HCT116 (cell line): Measurements from ENCODE around the gene ABCC8. TPM values are rescaled to one million over a fixed set of nuclear protein-coding genes. Genes with fewer than 3 reads are reported as not detected.

Source experiments
- ATAC-seq: fragments of 200-7000 bp; cut with Tn5 transposase; 2 replicates; pipeline ENCODE4 v1.9.1; 2020; ENCODE audit warnings: mild to moderate bottlenecking, moderate library complexity
- BruUV-seq: library from RNA; stranded (reverse); fragments of 400-500 nt; replicated peaks from 2 replicates; lab custom pipeline; 2021; lab: Mats Ljungman, UMichigan
- CTCF ChIA-PET: fragments of 300-600 bp; sonication (Branson Sonifier 250); formaldehyde crosslinking; loops from one replicate; lab custom pipeline; 2021; ENCODE audit warnings: antibody characterized with exemption; lab: Charles Lee
- POLR2A ChIA-PET: fragments of 300-600, 350-600 bp; sonication (Branson Sonifier 250); formaldehyde crosslinking; loops from one replicate; lab custom pipeline; 2021; ENCODE audit warnings: antibody characterized with exemption; lab: Charles Lee
- RAD21 ChIA-PET, 2 experiments: fragments of 300-600 bp; sonication (Branson Sonifier 250); formaldehyde crosslinking; loops; one replicate each; lab custom pipeline; 2023; ENCODE audit warnings: low total read pairs in 2 of 2; ENCODE audit not compliant: uncharacterized antibody in 2 of 2, unreplicated experiment in 2 of 2, low non-redundant PET in 1 of 2; lab: Charles Lee
- DNase-seq: peaks from one replicate; pipeline ENCODE4 v3.0.0-alpha.2; 2010; ENCODE audit warnings: low read depth, low spot score
- H2AFZ ChIP-seq: fragments of 200-600 bp; shearing (Covaris generic), sonication (generic); 2 replicates; pipeline ENCODE4 v1.6.1; 2017; ENCODE audit warnings: low read depth, mixed run types, mixed read lengths, antibody characterized with exemption, low read length; ENCODE audit not compliant: poor library complexity, severe bottlenecking
- H3K27ac ChIP-seq: 2 replicates; pipeline ENCODE4 v1.5.1; 2012; ENCODE audit warnings: low read depth, low read length
- H3K27me3 ChIP-seq: fragments of 200-600 bp; sonication (generic); 2 replicates; pipeline ENCODE4 v1.6.1; 2016; ENCODE audit warnings: mixed run types, low read length, mixed read lengths; ENCODE audit not compliant: insufficient read depth
- H3K36me3 ChIP-seq, 2 experiments: fragments of 200-500 bp in 1 of 2; fragments of 200-600 bp in 1 of 2; sonication (Bioruptor generic) in 1 of 2; sonication (generic) in 1 of 2; 2 replicates each; pipeline versions ENCODE4 v1.5.1 to v1.6.1; 2014 to 2016; ENCODE audit warnings: low read length in 2 of 2, inconsistent platforms in 1 of 2, mixed read lengths in 1 of 2, mixed run types in 1 of 2; ENCODE audit not compliant: insufficient read depth in 2 of 2, control insufficient read depth in 1 of 2
- H3K4me1 ChIP-seq, 2 experiments: fragments of 200-600 bp in 1 of 2; sonication (generic) in 1 of 2; 2 replicates each; pipeline versions ENCODE4 v1.5.1 to v1.6.1; 2012 to 2017; ENCODE audit warnings: low read length in 2 of 2, inconsistent platforms in 1 of 2, mild to moderate bottlenecking in 1 of 2, mixed read lengths in 1 of 2, mixed run types in 1 of 2, moderate library complexity in 1 of 2; ENCODE audit not compliant: insufficient read depth in 2 of 2, control insufficient read depth in 1 of 2
- H3K4me2 ChIP-seq: fragments of 200-600 bp; sonication (generic); 2 replicates; pipeline ENCODE4 v1.6.1; 2017; ENCODE audit warnings: mixed run types, low read length, mixed read lengths
- H3K4me3 ChIP-seq, 2 experiments: fragments of 200-600 bp in 1 of 2; sonication (generic) in 1 of 2; replicated peaks in 1 of 2; 2 replicates each; pipeline ENCODE4 v1.5.1; 2011 to 2016; ENCODE audit warnings: low read length in 2 of 2, control low read depth in 1 of 2, low read depth in 1 of 2, mild to moderate bottlenecking in 1 of 2, mixed read lengths in 1 of 2, mixed run types in 1 of 2
- H3K79me2 ChIP-seq: fragments of 200-600 bp; sonication (generic); 2 replicates; pipeline ENCODE4 v1.6.1; 2017; ENCODE audit warnings: mild to moderate bottlenecking, mixed run types, low read length, moderate library complexity, mixed read lengths; ENCODE audit not compliant: insufficient read depth
- H3K9ac ChIP-seq: fragments of 200-600 bp; sonication (generic); 2 replicates; pipeline ENCODE4 v1.6.1; 2016; ENCODE audit warnings: low read length, mixed read lengths
- H3K9me2 ChIP-seq: fragments of 200-600 bp; sonication (generic), shearing (Covaris generic); 2 replicates; pipeline ENCODE4 v1.6.1; 2017; ENCODE audit warnings: mixed run types, mild to moderate bottlenecking, moderate library complexity; ENCODE audit not compliant: insufficient read depth
- H3K9me3 ChIP-seq, 2 experiments: fragments of 200-500 bp in 1 of 2; fragments of 200-600 bp in 1 of 2; sonication (Bioruptor generic) in 1 of 2; sonication (generic) in 1 of 2; 2 replicates each; pipeline ENCODE4 v1.6.1; 2014 to 2017; ENCODE audit warnings: low read length in 2 of 2, mixed read lengths in 2 of 2, inconsistent platforms in 1 of 2, low read depth in 1 of 2, mild to moderate bottlenecking in 1 of 2, mixed run types in 1 of 2, moderate library complexity in 1 of 2; ENCODE audit not compliant: control insufficient read depth in 1 of 2, insufficient read depth in 1 of 2
- H4K20me1 ChIP-seq: fragments of 200-600 bp; sonication (generic), shearing (Covaris generic); 2 replicates; pipeline ENCODE4 v1.6.1; 2017; ENCODE audit warnings: mixed run types, mild to moderate bottlenecking, moderate library complexity; ENCODE audit not compliant: insufficient read depth
- ATF3 ChIP-seq: IDR thresholded peaks from 2 replicates; pipeline ENCODE4 v1.6.1; 2012
- EGR1 ChIP-seq: IDR thresholded peaks from 2 replicates; pipeline ENCODE4 v1.6.1; 2012; ENCODE audit warnings: low read depth
- ELF1 ChIP-seq: IDR thresholded peaks from 2 replicates; pipeline ENCODE4 v1.6.1; 2012; ENCODE audit warnings: low read depth, borderline replicate concordance
- EZH2 ChIP-seq: fragments of 200-600 bp; sonication (generic); IDR thresholded peaks from 2 replicates; pipeline ENCODE4 v1.6.1; 2017; ENCODE audit warnings: antibody characterized with exemption, mixed run types
- EZH2phosphoT487 ChIP-seq: fragments of 200-600 bp; IDR thresholded peaks from 2 replicates; pipeline ENCODE4 v1.6.1; 2018; ENCODE audit warnings: antibody characterized with exemption, borderline replicate concordance
- FOSL1 ChIP-seq: IDR thresholded peaks from 2 replicates; pipeline ENCODE4 v1.6.1; 2012; ENCODE audit warnings: low read depth
- JUND ChIP-seq: IDR thresholded peaks from 2 replicates; pipeline ENCODE4 v1.6.1; 2012
- POLR2A ChIP-seq: IDR thresholded peaks from 2 replicates; pipeline ENCODE4 v1.7.0; 2011; ENCODE audit warnings: borderline replicate concordance; ENCODE audit not compliant: insufficient read depth, insufficient read length; ENCODE audit errors: extremely low read depth
- POLR2AphosphoS5 ChIP-seq: IDR thresholded peaks from 2 replicates; pipeline ENCODE4 v1.6.1; 2011; ENCODE audit warnings: mild to moderate bottlenecking, low read depth, low read length, moderate library complexity
- REST ChIP-seq: IDR thresholded peaks from 2 replicates; pipeline ENCODE4 v1.6.1; 2012; ENCODE audit warnings: low read depth
- SRF ChIP-seq: IDR thresholded peaks from 2 replicates; pipeline ENCODE4 v1.6.1; 2012; ENCODE audit warnings: low read depth
- TCF7L2 ChIP-seq: IDR thresholded peaks from 2 replicates; pipeline ENCODE4 v1.7.0; 2011; ENCODE audit warnings: borderline replicate concordance, inconsistent platforms; ENCODE audit not compliant: insufficient read depth, insufficient read length; ENCODE audit errors: extremely low read depth
- intact Hi-C: fragments of 100-400 bp; cut with micrococcal nuclease; formaldehyde crosslinking; loops from 2 replicates; pipeline ENCODE4 v1.10.0; 2022
- total RNA-seq: library from RNA; stranded (reverse); gene quantifications from one replicate; pipeline ENCODE4 v1.2.1, GENCODE V29; 2021; ENCODE audit not compliant: unreplicated experiment

The ABCC8 gene
- total RNA-seq, 1 experiment from 2014 or later: 0.39 TPM

GRCh38 chr11:17353821-17354600, 122.6 kb downstream of the ABCC8 start:
- Histone ChIP-seq H3K4me1 (peaks cover 6 to 23% of the 10 kb centered on the region in 2 experiments; a peak in 3 of 4 replicates), H3K9me2 (no peaks in the 10 kb centered on the region), H3K36me3 (no peaks in the 10 kb centered on the region), H3K4me3 (peak overlapping the region; percentile 60 to 71), H2AFZ (peak overlapping the region; percentile 81), H3K79me2 (no peaks in the 10 kb centered on the region), H3K4me2 (peak overlapping the region; percentile 92), H4K20me1 (no peaks in the 10 kb centered on the region), H3K27ac (peak overlapping the region; percentile 30; the same call in 1 of the 2 replicates), H3K9ac (peak overlapping the region; percentile 55), H3K9me3 (no peaks in the 10 kb centered on the region), H3K27me3 (no peaks in the 10 kb centered on the region)
- intact Hi-C loops: loop anchor here (10.0 kb wide), 1 partner anchor 119 kb away; no protein-coding TSS in a partner anchor
- ChIA-PET RAD21 (interaction anchor here (0.7 to 1.1 kb wide), 3 partner anchors 29 to 1562 kb away, joined by 3 read pairs; no protein-coding TSS in a partner anchor), CTCF (interaction anchor here (0.7 to 2.8 kb wide), 12 partner anchors 9 to 205 kb away, joined by 3 to 15 read pairs (median 3); partner anchors contain the start of gene KCNJ11), POLR2A (interaction anchor here (0.7 to 0.8 kb wide), 2 partner anchors 78 to 143 kb away, joined by 3 read pairs; no protein-coding TSS in a partner anchor)
- DNase-seq (no peak), ATAC-seq (peak; percentile 35)
- TSS peak; percentile 82 for BruUV-seq
- TF ChIP-seq POLR2A: peak; percentile 2
- TF ChIP-seq JUND: no peak
- TF ChIP-seq ATF3: no peak

- Histone ChIP-seq H3K27ac (peak overlapping the region; percentile 30; the same call in 1 of the 2 replicates), H2AFZ (peak overlapping the region; percentile 81), H3K9me3 (no peaks in the 10 kb centered on the region), H3K4me3 (peak overlapping the region; percentile 60 to 71), H3K9ac (peak overlapping the region; percentile 55), H3K4me2 (peak overlapping the region; percentile 92), H3K9me2 (no peaks in the 10 kb centered on the region), H3K36me3 (no peaks in the 10 kb centered on the region), H3K27me3 (no peaks in the 10 kb centered on the region), H4K20me1 (no peaks in the 10 kb centered on the region), H3K79me2 (no peaks in the 10 kb centered on the region), H3K4me1 (peaks cover 6 to 23% of the 10 kb centered on the region in 2 experiments; a peak in 3 of 4 replicates)
- ATAC-seq: peak; percentile 86
- peak; percentile 54 for DNase-seq
- POLR2A ChIA-PET: interaction anchor here (0.7 to 0.8 kb wide), 2 partner anchors 77 to 142 kb away, joined by 3 read pairs; no protein-coding TSS in a partner anchor
- intact Hi-C loops: loop anchor here (10.0 kb wide), 1 partner anchor 118 kb away; no protein-coding TSS in a partner anchor
- TSS peak; percentile 77 for BruUV-seq
- CTCF ChIA-PET: interaction anchor here (0.8 to 2.8 kb wide), 6 partner anchors 13 to 175 kb away, joined by 3 to 15 read pairs (median 4); partner anchors contain the start of gene KCNJ11
- RAD21 ChIA-PET: interaction anchor here in 1 of 2 experiments (1.1 kb wide), 1 partner anchor 29 kb away, joined by 3 read pairs; no protein-coding TSS in a partner anchor
- TF ChIP-seq EGR1 (peak; percentile 62), TCF7L2 (no peak), EZH2phosphoT487 (no peak), POLR2A (peak; percentile 10), REST (no peak), POLR2AphosphoS5 (peak; percentile 67), SRF (no peak), ELF1 (peak; percentile 37), EZH2 (no peak), FOSL1 (no peak)
Observed at GRCh38 chr11:17352950-17353820, 123.5 kb downstream of the ABCC8 start.
